PC-3 (cell line): ENCODE measurements around the gene RNF39. TPM values are rescaled to one million over a fixed set of nuclear protein-coding genes. Genes with fewer than 3 reads are reported as not detected.

Experiments
- ATAC-seq: fragments of 200-7000 bp; cut with Tn5 transposase; 2 replicates; pipeline ENCODE4 v1.9.1; 2020; ENCODE audit warnings: mild to moderate bottlenecking, moderate library complexity
- BruUV-seq: library from RNA; stranded (reverse); fragments of 400-500 nt; replicated peaks from 2 replicates; lab custom pipeline; 2021; lab: Mats Ljungman, UMichigan
- CTCF ChIA-PET: fragments of 300-600 bp; sonication (Branson Sonifier 250); formaldehyde crosslinking; loops from one replicate; lab custom pipeline; 2022; ENCODE audit warnings: antibody characterized with exemption; lab: Charles Lee
- POLR2A ChIA-PET: fragments of 300-600 bp; sonication (Branson Sonifier 250); formaldehyde crosslinking; loops from one replicate; lab custom pipeline; 2022; ENCODE audit warnings: antibody characterized with exemption; ENCODE audit not compliant: unreplicated experiment; lab: Charles Lee
- DNase-seq: peaks from one replicate; pipeline ENCODE4 v3.0.0-alpha.2; 2015
- H2AFZ ChIP-seq: fragments of 300-600 bp; sonication (generic); 2 replicates; pipeline ENCODE4 v1.6.0; 2016; ENCODE audit warnings: antibody characterized with exemption, low read length
- H3F3A ChIP-seq: fragments of 300-600 bp; sonication (generic); one replicate; pipeline ENCODE4 v1.6.0; 2017; ENCODE audit warnings: antibody characterized with exemption, low read length, control low read depth, mild to moderate bottlenecking; ENCODE audit not compliant: unreplicated experiment
- H3K27ac ChIP-seq: fragments of 300-600 bp; sonication (generic); 2 replicates; pipeline ENCODE4 v1.5.1; 2016; ENCODE audit warnings: mild to moderate bottlenecking, low read length
- H3K27me3 ChIP-seq: fragments of 300-600 bp; sonication (generic); 2 replicates; pipeline ENCODE4 v1.6.1; 2016; ENCODE audit warnings: low read length, mixed read lengths
- H3K36me3 ChIP-seq: fragments of 300-600 bp; sonication (generic); 2 replicates; pipeline ENCODE4 v1.6.1; 2016; ENCODE audit warnings: low read depth, mixed run types, low read length, mixed read lengths
- H3K4me1 ChIP-seq: fragments of 300-600 bp; sonication (generic); 2 replicates; pipeline ENCODE4 v1.5.1; 2016; ENCODE audit warnings: low read length; ENCODE audit not compliant: insufficient read depth
- H3K4me2 ChIP-seq: fragments of 300-600 bp; sonication (generic); 2 replicates; pipeline ENCODE4 v1.6.0; 2016; ENCODE audit warnings: low read length
- H3K4me3 ChIP-seq: fragments of 300-600 bp; sonication (generic); 2 replicates; pipeline ENCODE4 v1.5.1; 2016; ENCODE audit warnings: mild to moderate bottlenecking, low read length, mixed read lengths
- H3K79me2 ChIP-seq: fragments of 300-600 bp; sonication (generic); 2 replicates; pipeline ENCODE4 v1.6.1; 2017; ENCODE audit warnings: low read length, mixed read lengths
- H3K9ac ChIP-seq: fragments of 300-600 bp; sonication (generic); 2 replicates; pipeline ENCODE4 v1.6.0; 2016; ENCODE audit warnings: mild to moderate bottlenecking, low read length
- H3K9me2 ChIP-seq: fragments of 300-600 bp; sonication (generic); replicated peaks from 2 replicates; pipeline ENCODE4 v1.6.1; 2016; ENCODE audit warnings: mixed run types, low read length, mixed read lengths
- H3K9me3 ChIP-seq: fragments of 300-600 bp; sonication (generic); 2 replicates; pipeline ENCODE4 v1.6.1; 2016; ENCODE audit warnings: low read length, mixed read lengths
- H4K20me1 ChIP-seq: fragments of 300-600 bp; sonication (generic); 2 replicates; pipeline ENCODE4 v1.6.1; 2016; ENCODE audit warnings: low read length, mixed read lengths
- EZH2 ChIP-seq: fragments of 300-600 bp; sonication (generic); IDR thresholded peaks from one replicate; pipeline ENCODE4 v1.6.1; 2017; ENCODE audit warnings: antibody characterized with exemption, mild to moderate bottlenecking, low read length; ENCODE audit not compliant: unreplicated experiment
- EZH2phosphoT487 ChIP-seq: fragments of 300-600 bp; sonication (generic); IDR thresholded peaks from 2 replicates; pipeline ENCODE4 v1.6.1; 2018; ENCODE audit warnings: mild to moderate bottlenecking, antibody characterized with exemption, low read length, borderline replicate concordance
- intact Hi-C: fragments of 100-400 bp; cut with micrococcal nuclease; formaldehyde crosslinking; loops from 2 replicates; pipeline ENCODE4 v1.9.0; 2023
- total RNA-seq: library from RNA; depleted of rRNA; stranded (reverse); fragments of >200 nt; gene quantifications from 2 replicates; pipeline ENCODE4 v1.2.3, GENCODE V29; 2014
- TF ChIP-seq, protein P1 (sequence below): fragments of 300-600 bp; sonication (generic); conservative IDR thresholded peaks from 2 replicates; pipeline ENCODE4 v1.5.1; 2017; ENCODE audit warnings: antibody characterized with exemption, low read depth, mild to moderate bottlenecking, low read length

The RNF39 gene
- total RNA-seq, 1 experiment from 2014 or later: 2.0 TPM

DNA sequence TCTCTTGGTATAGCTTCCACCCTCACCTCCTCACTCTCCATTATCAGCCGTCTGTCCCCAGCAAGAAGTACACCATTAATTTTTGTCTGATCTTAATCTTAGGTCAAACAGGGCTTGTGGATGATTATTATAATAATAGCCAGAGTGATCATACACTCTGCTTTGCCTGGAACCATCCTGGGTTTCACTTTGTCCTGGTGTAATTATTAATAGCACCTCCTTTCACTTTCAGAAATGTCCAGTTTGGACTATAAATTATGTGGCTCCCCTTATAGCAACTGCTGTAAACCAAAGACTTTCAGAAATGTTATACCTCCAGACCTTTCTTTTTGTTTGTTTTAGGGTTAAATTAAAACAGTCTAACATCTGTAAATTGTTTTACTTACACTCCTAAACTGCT is 38.3 kb upstream of the RNF39 start:
- POLR2A ChIA-PET: no interaction called here
- H3K27ac ChIP-seq: no peak overlapping the region
- DNase-seq (no peak), ATAC-seq (no peak)
- no peaks in the 10 kb centered on the region for H3K9me3 ChIP-seq
- TF ChIP-seq EZH2phosphoT487 (no peak), EZH2 (no peak)
- TF ChIP-seq, protein P1, sequence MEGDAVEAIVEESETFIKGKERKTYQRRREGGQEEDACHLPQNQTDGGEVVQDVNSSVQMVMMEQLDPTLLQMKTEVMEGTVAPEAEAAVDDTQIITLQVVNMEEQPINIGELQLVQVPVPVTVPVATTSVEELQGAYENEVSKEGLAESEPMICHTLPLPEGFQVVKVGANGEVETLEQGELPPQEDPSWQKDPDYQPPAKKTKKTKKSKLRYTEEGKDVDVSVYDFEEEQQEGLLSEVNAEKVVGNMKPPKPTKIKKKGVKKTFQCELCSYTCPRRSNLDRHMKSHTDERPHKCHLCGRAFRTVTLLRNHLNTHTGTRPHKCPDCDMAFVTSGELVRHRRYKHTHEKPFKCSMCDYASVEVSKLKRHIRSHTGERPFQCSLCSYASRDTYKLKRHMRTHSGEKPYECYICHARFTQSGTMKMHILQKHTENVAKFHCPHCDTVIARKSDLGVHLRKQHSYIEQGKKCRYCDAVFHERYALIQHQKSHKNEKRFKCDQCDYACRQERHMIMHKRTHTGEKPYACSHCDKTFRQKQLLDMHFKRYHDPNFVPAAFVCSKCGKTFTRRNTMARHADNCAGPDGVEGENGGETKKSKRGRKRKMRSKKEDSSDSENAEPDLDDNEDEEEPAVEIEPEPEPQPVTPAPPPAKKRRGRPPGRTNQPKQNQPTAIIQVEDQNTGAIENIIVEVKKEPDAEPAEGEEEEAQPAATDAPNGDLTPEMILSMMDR: no peak
- no peaks in the 10 kb centered on the region for H3K79me2 ChIP-seq
- no peaks in the 10 kb centered on the region for H3F3A ChIP-seq
- CTCF ChIA-PET: interaction anchor here (0.6 kb wide), 1 partner anchor 148 kb away, joined by 10 read pairs; no protein-coding TSS in a partner anchor
- H3K4me2 ChIP-seq: no peak overlapping the region
- no peaks in the 10 kb centered on the region for H3K27me3 ChIP-seq
- H3K4me1 ChIP-seq: peaks cover 8% of the 10 kb centered on the region; the same call in 1 of the 2 replicates
- intact Hi-C loops: no loop called here
- H2AFZ ChIP-seq: no peak overlapping the region
- H4K20me1 ChIP-seq: no peaks in the 10 kb centered on the region
- H3K36me3 ChIP-seq: no peaks in the 10 kb centered on the region
- H3K9ac ChIP-seq: no peak overlapping the region
- H3K4me3 ChIP-seq: no peak overlapping the region
- no TSS peak for BruUV-seq
- H3K9me2 ChIP-seq: no peaks in the 10 kb centered on the region

DNA sequence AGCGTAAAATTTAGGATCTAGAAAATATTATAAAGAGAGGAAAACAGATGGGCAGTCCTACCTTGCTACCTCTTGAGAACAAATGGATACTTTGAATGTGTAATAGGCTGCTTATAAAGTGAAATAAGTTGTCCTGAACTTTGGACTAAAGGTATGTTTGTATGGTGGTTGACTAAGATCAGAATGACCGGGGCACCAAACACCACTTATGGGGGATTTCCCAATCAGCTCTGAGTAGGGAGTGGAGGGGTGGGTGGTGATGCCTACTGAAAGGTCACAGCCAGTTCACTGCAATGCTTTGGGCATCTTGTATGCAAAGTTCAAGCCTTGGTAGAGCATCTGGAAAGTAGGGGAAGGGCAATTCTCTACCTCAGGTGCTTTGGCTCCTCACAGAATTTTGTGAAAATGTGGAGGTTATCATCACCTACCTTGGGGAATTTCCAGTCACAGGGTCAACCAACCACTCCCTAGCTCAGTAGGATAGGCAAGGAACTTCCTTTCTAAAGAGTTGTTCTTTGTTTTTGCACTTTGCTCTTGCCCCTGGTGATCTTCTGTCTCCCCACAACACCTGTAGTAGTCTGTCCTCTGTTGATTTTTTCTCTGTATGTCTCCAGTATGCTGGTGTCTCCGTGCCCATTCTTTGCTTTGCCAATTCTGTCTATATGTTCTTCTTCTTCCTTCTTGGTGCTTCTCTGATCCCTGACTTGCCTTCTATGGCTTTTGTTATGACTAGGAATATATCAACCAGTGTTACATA is 37.6 kb upstream of the RNF39 start, which contains the start of gene TRIM31:
Gene TRIM31 (minus strand): TSS at position 88 of the 757 bp plus-strand sequence. CDS start 285 bp downstream, outside the sequence.
- H3K9me3 ChIP-seq: no peaks in the 10 kb centered on the region
- H3K4me2 ChIP-seq: 0 out of 2 replicates have a peak within 1 kb of the TSS, but pooled peaks have one; percentile 8
- no peak within 1 kb of the TSS for H3K9ac ChIP-seq
- peaks cover 8% of the 10 kb centered on the region; the same call in 1 of the 2 replicates for H3K4me1 ChIP-seq
- POLR2A ChIA-PET: no interaction called here
- no TSS peak for BruUV-seq
- no peak within 1 kb of the TSS for H3K27ac ChIP-seq
- no peak for ATAC-seq
- no peaks in the 10 kb centered on the region for H3K36me3 ChIP-seq
- intact Hi-C loops: no loop called here
- peak; percentile 8 for DNase-seq
- H3K27me3 ChIP-seq: no peaks in the 10 kb centered on the region
- TF ChIP-seq, protein P1: no peak
- TF ChIP-seq EZH2phosphoT487: no peak
- TF ChIP-seq EZH2: no peak
- H4K20me1 ChIP-seq: no peaks in the 10 kb centered on the region
- no peaks in the 10 kb centered on the region for H3K79me2 ChIP-seq
- no peak within 1 kb of the TSS for H2AFZ ChIP-seq
- no peaks in the 10 kb centered on the region for H3F3A ChIP-seq
- CTCF ChIA-PET: interaction anchor here (0.6 kb wide), 1 partner anchor 147 kb away, joined by 10 read pairs; no protein-coding TSS in a partner anchor
- no peak within 1 kb of the TSS for H3K4me3 ChIP-seq
- H3K9me2 ChIP-seq: no peaks in the 10 kb centered on the region
